ENCODE data around the gene HOATZ.

The HOATZ gene

GRCh38 chr11:111574373-111575225, 60.0 kb downstream of the HOATZ start:
- no peak for DNase-seq (ENCODE audit: low read depth in 3 of 3, low spot score in 1 of 3)

DNA sequence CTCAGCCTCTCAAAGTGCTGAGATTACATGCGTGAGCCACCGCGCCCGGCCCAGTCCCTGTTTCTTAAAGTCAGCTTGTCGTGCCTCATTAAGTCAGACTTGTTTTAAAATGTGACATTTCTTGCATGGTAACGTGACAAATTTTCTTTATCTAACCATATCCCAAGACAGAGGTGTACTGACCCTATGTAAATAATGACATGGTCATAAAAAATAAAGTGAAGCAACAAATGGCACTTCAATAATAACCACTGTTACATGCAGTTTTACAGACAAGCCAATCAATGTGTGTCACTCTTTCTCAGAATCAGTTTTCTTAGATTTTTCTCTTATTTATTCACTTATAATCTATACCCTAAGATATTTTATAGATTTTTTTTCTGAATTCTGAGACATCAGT, 61.2 kb downstream of the HOATZ start:
- DNase-seq (ENCODE audit: low read depth in 3 of 3, low spot score in 1 of 3) = no peak

DNA sequence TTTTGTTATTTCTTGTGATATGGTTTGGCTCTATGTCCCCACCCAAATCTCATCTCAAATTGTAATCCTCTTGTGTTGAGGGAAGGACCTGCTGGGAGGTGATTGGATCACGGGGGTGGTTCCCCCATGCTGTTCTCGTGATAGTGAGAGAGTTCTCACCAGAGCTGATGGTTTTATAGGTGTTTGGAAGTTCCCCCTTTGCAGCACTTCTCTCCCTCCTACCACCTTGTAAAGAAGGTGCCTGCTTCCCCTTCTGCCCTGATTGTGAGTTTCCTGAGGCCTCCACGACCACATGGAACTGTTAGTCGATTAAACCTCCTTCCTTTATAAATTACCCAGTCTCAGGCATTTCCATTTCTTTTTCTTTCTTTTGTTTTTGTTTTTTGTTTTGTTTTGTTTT, 63.2 kb downstream of the HOATZ start:
- no peak for DNase-seq (ENCODE audit: low read depth in 3 of 3, low spot score in 1 of 3)

- DNase-seq (ENCODE audit: low read depth in 3 of 3, low spot score in 1 of 3) = no peak
Observed at GRCh38 chr11:111581341-111581740, 66.8 kb downstream of the HOATZ start.

DNA sequence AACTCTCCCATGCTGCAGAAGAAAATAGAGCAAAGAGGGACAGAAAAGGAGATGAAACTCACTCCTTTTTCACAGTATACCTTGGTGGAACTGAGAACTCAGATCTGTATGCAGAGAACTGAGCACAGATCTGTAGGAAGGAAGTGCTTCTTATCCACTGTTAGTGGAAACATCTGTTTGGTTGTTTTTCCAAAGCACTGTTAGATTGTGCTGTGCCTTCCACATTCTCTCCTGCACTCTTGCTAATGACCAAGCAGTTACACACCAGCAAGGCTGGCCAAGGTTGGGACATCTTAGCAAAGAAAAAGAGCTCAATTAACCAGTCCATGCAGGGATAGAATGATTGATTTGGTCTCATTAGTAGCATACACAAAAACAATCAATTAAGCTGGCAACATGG, 67.6 kb downstream of the HOATZ start:
- DNase-seq (ENCODE audit: low read depth in 3 of 3, low spot score in 1 of 3) = no peak

DNA sequence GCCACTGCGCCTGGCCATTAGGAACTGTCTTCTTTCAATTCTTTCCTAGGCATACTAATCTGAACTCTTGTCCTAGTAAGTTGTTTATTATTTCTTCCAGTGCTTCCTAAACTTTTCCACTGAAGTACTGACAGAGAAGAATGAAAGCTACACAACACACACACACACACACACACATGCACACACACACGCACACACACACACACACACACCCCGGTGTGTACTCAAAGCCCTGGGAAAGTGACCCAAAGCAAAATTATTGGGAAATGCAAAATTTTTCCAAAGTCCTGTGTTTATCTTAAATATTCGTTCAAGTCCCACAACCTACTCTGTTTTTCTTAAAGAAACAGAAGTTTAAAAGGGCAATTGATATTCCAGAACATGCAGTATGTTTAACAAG, 68.3 kb downstream of the HOATZ start:
- no peak for DNase-seq (ENCODE audit: low read depth in 3 of 3, low spot score in 1 of 3)

GRCh38 chr11:111585371-111585770, 70.8 kb downstream of the HOATZ start:
- no peak for DNase-seq (ENCODE audit: low read depth in 3 of 3, low spot score in 1 of 3)

GRCh38 chr11:111586388-111586831, 71.8 kb downstream of the HOATZ start:
- DNase-seq (ENCODE audit: low read depth in 3 of 3, low spot score in 1 of 3) = peak in 1 of 3 donors; percentile 21
